Body of pancreas (tissue), 4 donors: ENCODE results near the gene NKD1. TPM values are rescaled to one million over a fixed set of nuclear protein-coding genes. Genes with fewer than 3 reads are reported as not detected.

Source experiments
- ATAC-seq: fragments of 150-250 bp; one replicate; pipeline ENCODE4 v1.9.1; 2016
- DNase-seq, 4 donors: peaks; one replicate each; pipeline ENCODE4 v3.0.0-alpha.2; 2019
- H3K27ac ChIP-seq, 4 donors: fragments of 200-600 bp; sonication (generic); 1 replicate in 3 of 4; 2 replicates in 1 of 4; pipeline versions ENCODE4 v1.5.1 to v1.6.1; 2016 to 2019; ENCODE audit warnings: mild to moderate bottlenecking in 1 of 4, mixed read lengths in 1 of 4, moderate library complexity in 1 of 4
- H3K27me3 ChIP-seq, 2 donors: fragments of 200-600 bp; sonication (generic); one replicate each; pipeline ENCODE4 v1.6.0; 2016; ENCODE audit warnings: mild to moderate bottlenecking in 1 of 2
- H3K36me3 ChIP-seq, 2 donors: fragments of 200-600 bp; sonication (generic); replicated peaks in 1 of 2; 2 replicates each; pipeline ENCODE4 v1.5.1; 2016; ENCODE audit warnings: low read depth in 2 of 2; ENCODE audit not compliant: insufficient read depth in 1 of 2
- H3K4me1 ChIP-seq: fragments of 200-600 bp; sonication (generic); one replicate; pipeline ENCODE4 v1.6.0; 2016
- H3K4me3 ChIP-seq, 2 donors: fragments of 200-600 bp; sonication (generic); 1 replicate in 1 of 2; 2 replicates in 1 of 2; pipeline ENCODE4 v1.5.1; 2016 to 2019
- H3K9me3 ChIP-seq, 3 donors: fragments of 200-600 bp; sonication (generic); 1 replicate in 2 of 3; 2 replicates in 1 of 3; pipeline ENCODE4 v1.5.1; 2016
- POLR2A ChIP-seq, 3 donors: fragments of 450-650 bp; IDR thresholded peaks; one replicate each; pipeline ENCODE4 v1.6.1; 2016; ENCODE audit warnings: antibody characterized with exemption in 3 of 3, mild to moderate bottlenecking in 2 of 3
- WGBS, 2 donors: methylation state at CpG; one replicate each; pipeline ENCODE4 v1.1.5; 2017; 5-methylcytosine and 5-hydroxymethylcytosine counted together
- intact Hi-C: fragments of 100-400 bp; cut with DNase I; formaldehyde crosslinking; loops from one replicate; pipeline ENCODE4 v1.15.1; 2023
- total RNA-seq, 2 donors: library from RNA; depleted of rRNA; stranded (reverse); fragments of >200 nt; gene quantifications; one replicate each; pipeline ENCODE4 v1.1.0, GENCODE V29; 2016
- TF ChIP-seq, protein P1 (sequence below), 7 experiments: fragments of 450-650 bp in 4 of 7; fragments of 200-600 bp in 3 of 7; sonication (generic) in 3 of 7; IDR thresholded peaks; one replicate each; pipeline ENCODE4 v1.5.1; 2016 to 2019; ENCODE audit warnings: antibody characterized with exemption in 7 of 7

Gene NKD1
- total RNA-seq, 2 donors from 2014 or later = 2.0 to 4.9 TPM

DNA sequence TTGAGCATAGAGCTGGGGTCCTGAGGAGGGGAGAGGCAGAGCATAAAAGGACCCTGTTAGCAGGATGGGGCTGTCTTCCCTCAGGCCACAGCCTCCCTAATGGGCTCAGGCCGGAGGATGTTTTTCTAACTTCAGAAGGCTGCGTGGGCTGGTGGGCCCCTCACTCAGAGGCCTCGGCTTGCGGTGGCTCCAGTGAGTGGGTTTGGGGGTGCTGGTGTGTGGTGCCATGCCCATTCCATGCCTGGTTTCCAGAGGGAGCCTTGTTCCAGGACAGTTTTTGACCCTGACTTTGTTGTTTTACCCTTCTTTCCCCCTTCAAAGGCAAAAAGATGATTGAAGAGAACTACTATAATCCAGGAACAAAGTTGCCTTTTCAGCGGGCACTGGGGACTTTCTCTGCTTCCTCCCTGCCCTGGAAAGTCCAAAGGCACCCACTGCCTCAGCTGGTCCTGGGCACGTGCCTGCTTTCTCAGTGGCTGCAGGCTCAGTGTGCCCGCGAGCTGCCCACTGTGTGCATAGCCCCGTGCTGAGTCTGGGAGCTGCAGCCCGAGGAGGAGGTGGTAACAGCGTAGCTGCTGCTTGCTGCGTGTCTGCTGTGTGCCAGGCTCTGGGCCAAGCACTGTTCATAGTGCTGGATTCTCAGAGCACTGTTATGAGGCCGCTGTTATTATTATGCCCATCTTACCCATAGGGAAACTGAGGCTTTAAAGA is 11.8 kb downstream of the NKD1 start:
- H3K36me3 ChIP-seq = no peaks in the 10 kb centered on the region
- no peaks in the 10 kb centered on the region for H3K27me3 ChIP-seq
- intact Hi-C loops = no loop called here
- no peak for TF ChIP-seq POLR2A (IDR thresholded peaks at IDR 0.05)
- TF ChIP-seq, protein P1, sequence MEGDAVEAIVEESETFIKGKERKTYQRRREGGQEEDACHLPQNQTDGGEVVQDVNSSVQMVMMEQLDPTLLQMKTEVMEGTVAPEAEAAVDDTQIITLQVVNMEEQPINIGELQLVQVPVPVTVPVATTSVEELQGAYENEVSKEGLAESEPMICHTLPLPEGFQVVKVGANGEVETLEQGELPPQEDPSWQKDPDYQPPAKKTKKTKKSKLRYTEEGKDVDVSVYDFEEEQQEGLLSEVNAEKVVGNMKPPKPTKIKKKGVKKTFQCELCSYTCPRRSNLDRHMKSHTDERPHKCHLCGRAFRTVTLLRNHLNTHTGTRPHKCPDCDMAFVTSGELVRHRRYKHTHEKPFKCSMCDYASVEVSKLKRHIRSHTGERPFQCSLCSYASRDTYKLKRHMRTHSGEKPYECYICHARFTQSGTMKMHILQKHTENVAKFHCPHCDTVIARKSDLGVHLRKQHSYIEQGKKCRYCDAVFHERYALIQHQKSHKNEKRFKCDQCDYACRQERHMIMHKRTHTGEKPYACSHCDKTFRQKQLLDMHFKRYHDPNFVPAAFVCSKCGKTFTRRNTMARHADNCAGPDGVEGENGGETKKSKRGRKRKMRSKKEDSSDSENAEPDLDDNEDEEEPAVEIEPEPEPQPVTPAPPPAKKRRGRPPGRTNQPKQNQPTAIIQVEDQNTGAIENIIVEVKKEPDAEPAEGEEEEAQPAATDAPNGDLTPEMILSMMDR (IDR thresholded peaks at IDR 0.05) = no peak
- ATAC-seq (no peak), DNase-seq (no peak)
- no peak overlapping the region for H3K27ac ChIP-seq
- WGBS, 2 donors = 83 to 93% methylated on average over 6 to 13 of the region's 13 CpGs
- H3K9me3 ChIP-seq = no peaks in the 10 kb centered on the region
- H3K4me1 ChIP-seq = no peaks in the 10 kb centered on the region
- H3K4me3 ChIP-seq = no peak overlapping the region

DNA sequence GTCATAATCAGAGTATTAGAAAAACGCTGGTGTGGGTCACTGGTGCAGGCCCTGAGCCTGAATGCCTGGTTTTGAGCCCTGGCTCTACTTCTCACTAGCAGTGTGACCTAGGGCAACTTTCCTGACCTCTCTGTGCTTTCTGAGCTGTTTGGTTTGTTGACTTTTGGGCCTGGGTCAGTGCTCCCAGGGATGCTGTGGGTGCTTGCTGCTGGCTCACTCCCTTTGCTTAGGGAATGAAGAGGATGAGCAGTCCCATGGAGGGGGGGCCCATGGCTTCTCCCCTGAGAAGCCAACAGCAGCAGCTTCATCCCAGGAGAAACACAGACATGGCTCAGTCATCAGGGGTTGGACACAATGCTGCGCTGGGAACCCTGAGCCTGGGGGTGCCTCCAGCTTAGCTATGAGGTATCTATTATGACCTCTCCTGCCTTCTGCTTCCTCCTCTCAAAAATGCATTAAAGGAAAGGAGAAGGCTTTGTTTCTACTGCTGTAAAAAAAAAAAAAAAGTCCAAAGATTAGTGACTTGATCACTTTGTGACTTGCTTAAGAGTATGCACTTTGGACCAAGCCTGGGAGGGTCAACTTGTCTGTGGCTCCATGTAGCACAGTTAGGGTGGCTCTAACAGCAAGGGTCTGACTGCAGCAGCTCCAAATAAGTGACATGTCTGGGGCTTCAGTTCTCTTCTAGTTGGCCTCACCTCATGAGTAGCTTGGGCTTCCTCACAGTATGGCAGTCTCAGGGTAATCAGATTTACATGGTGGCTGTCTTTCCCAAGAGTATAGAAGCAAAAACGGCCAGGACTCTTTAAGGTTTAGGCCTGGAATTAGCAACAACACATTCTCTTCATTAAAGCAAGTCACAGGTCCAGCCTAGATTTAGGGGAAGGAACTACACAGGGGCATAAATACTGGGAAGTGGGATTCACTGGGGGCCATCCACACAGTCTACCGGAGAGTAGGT is 13.0 kb downstream of the NKD1 start:
- H3K27ac ChIP-seq = no peak overlapping the region
- intact Hi-C loops = no loop called here
- ATAC-seq (no peak), DNase-seq (no peak)
- H3K36me3 ChIP-seq = no peaks in the 10 kb centered on the region
- no peaks in the 10 kb centered on the region for H3K27me3 ChIP-seq
- no peaks in the 10 kb centered on the region for H3K9me3 ChIP-seq
- 95 to 96% methylated on average over 4 of the region's 4 CpGs for WGBS, 2 donors
- H3K4me3 ChIP-seq = no peak overlapping the region
- H3K4me1 ChIP-seq = no peaks in the 10 kb centered on the region
- TF ChIP-seq POLR2A (IDR thresholded peaks at IDR 0.05) = no peak
- TF ChIP-seq, protein P1 (IDR thresholded peaks at IDR 0.05) = no peak

DNA sequence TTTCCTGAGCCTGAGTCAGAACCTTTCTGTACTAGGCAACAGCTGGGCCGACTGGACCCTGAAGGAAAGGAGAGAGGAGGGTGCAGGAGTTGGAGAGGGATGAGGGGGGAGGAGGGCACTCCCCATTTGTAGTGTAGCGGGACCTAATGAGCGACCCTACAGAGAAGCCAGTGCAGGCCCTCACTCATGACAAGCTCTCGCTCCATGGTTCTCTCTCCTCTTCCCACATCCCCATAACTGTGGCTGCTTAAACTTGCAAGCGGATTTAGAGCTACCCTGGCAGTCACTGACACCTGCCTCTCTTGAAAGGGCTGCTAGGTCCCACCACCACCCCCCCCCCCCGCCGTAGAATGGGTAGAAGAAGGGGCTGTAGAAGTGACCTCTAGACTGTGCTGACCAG is 14.5 kb downstream of the NKD1 start:
- H3K4me1 ChIP-seq = no peaks in the 10 kb centered on the region
- ATAC-seq (no peak), DNase-seq (no peak)
- no peaks in the 10 kb centered on the region for H3K27me3 ChIP-seq
- no peaks in the 10 kb centered on the region for H3K9me3 ChIP-seq
- no peak overlapping the region for H3K4me3 ChIP-seq
- intact Hi-C loops = no loop called here
- no peak for TF ChIP-seq POLR2A (IDR thresholded peaks at IDR 0.05)
- TF ChIP-seq, protein P1 (IDR thresholded peaks at IDR 0.05) = no peak
- no peaks in the 10 kb centered on the region for H3K36me3 ChIP-seq
- no peak overlapping the region for H3K27ac ChIP-seq
- WGBS, 2 donors = 90 to 92% methylated on average over 5 to 7 of the region's 7 CpGs

DNA sequence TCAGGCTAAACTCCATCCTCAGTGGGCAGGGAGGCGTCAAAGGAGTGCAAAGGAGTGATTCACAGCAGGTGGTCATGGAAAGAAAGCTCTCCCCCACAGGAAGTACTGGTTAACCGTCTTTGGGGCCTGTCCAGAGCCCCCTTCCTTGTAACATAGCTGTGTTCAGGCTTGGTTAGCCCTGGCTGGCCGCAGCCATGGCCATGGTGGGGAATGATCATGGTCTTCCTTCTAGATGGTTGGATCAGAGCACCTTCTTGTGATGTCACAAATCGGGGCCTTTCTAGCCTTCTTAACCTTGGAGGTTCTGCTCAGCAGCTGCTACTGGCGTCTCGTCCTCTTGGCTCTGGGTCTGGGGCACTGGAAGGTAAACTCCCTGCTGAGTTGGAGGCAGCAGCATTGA is 15.8 kb downstream of the NKD1 start:
- Histone ChIP-seq H3K27ac (no peak overlapping the region), H3K27me3 (no peaks in the 10 kb centered on the region), H3K4me1 (no peaks in the 10 kb centered on the region), H3K36me3 (no peaks in the 10 kb centered on the region), H3K9me3 (no peaks in the 10 kb centered on the region), H3K4me3 (no peak overlapping the region)
- intact Hi-C loops = no loop called here
- WGBS, 2 donors = 67 to 74% methylated on average over 6 of the region's 6 CpGs
- no peak for DNase-seq
- no peak for TF ChIP-seq POLR2A (IDR thresholded peaks at IDR 0.05)
- TF ChIP-seq, protein P1 (IDR thresholded peaks at IDR 0.05) = no peak
- ATAC-seq = no peak
